HepG2 (cell line): ENCODE data around the gene RPL41. TPM values are rescaled to one million over a fixed set of nuclear protein-coding genes. Genes with fewer than 3 reads are reported as not detected.

ENCODE experiments used
- DMTF1 ChIP-seq: sonication (generic); formaldehyde crosslinking; IDR thresholded peaks from 2 replicates; pipeline ENCODE4 v1.4.0; 2020; ENCODE audit warnings: mild to moderate bottlenecking, missing genetic modification reagents
- MBD4 ChIP-seq: IDR thresholded peaks from 2 replicates; pipeline ENCODE4 v1.6.1; 2012; ENCODE audit warnings: low read length, inconsistent platforms, borderline replicate concordance
- MIER3 ChIP-seq: IDR thresholded peaks from 2 replicates; pipeline ENCODE4 v1.6.1; 2016; ENCODE audit warnings: missing compliant biosample characterization, borderline replicate concordance
- NFE2L2 ChIP-seq: fragments of 150-350 bp; IDR thresholded peaks from 2 replicates; pipeline ENCODE4 v1.6.1; 2014; ENCODE audit warnings: low read length
- RCOR2 ChIP-seq: IDR thresholded peaks from 2 replicates; pipeline ENCODE4 v1.6.1; 2016; ENCODE audit warnings: missing biosample characterization, missing genetic modification reagents
- RFX1 ChIP-seq: fragments of 450-650 bp; IDR thresholded peaks from 2 replicates; pipeline ENCODE4 v1.6.1; 2017
- ZFP36 ChIP-seq: fragments of 150-350 bp; IDR thresholded peaks from 2 replicates; pipeline ENCODE4 v1.6.1; 2018; ENCODE audit warnings: borderline replicate concordance, low read length, low read depth; ENCODE audit not compliant: partially characterized antibody
- ZFP82 ChIP-seq: sonication (generic); formaldehyde crosslinking; IDR thresholded peaks from 2 replicates; pipeline ENCODE4 v1.5.1; 2020; ENCODE audit warnings: mild to moderate bottlenecking, missing genetic modification reagents, borderline replicate concordance
- ZNF224 ChIP-seq: sonication (generic); formaldehyde crosslinking; IDR thresholded peaks from 2 replicates; pipeline ENCODE4 v1.5.0; 2020; ENCODE audit warnings: mild to moderate bottlenecking, missing genetic modification reagents
- ZNF3 ChIP-seq: IDR thresholded peaks from 2 replicates; pipeline ENCODE4 v1.7.0; 2017; ENCODE audit warnings: inconsistent platforms
- ZNF33A ChIP-seq: sonication (generic); formaldehyde crosslinking; IDR thresholded peaks from 2 replicates; pipeline ENCODE4 v1.5.1; 2020; ENCODE audit warnings: missing genetic modification reagents, mild to moderate bottlenecking, moderate library complexity, borderline replicate concordance
- ZNF569 ChIP-seq: sonication (generic); formaldehyde crosslinking; IDR thresholded peaks from 2 replicates; pipeline ENCODE4 v1.5.0; 2020; ENCODE audit warnings: mild to moderate bottlenecking, missing genetic modification reagents, moderate library complexity, borderline replicate concordance
- ZNF646 ChIP-seq: sonication (generic); formaldehyde crosslinking; IDR thresholded peaks from 2 replicates; pipeline ENCODE4 v1.9.0; 2021; ENCODE audit warnings: mild to moderate bottlenecking, missing genetic modification reagents
- polyA plus RNA-seq, 8 experiments: library from polyadenylated mRNA; depleted of rRNA in 3 of 8; stranded (reverse) in 7 of 8; unstranded in 1 of 8; fragments of >200 nt; fragmentation: Illumina TruSeq in 4 of 8; extraction: Trizol in 4 of 8; gene quantifications; 2 replicates each; pipeline versions ENCODE4 v1.2.1 to v1.2.3, GENCODE V29; 2011 to 2016; ENCODE audit warnings: low read depth in 4 of 8, missing spikeins in 1 of 8, mixed read lengths in 1 of 8; ENCODE audit not compliant: insufficient read depth in 1 of 8
- total RNA-seq, 5 experiments: library from RNA; depleted of rRNA; stranded (reverse); fragments of >200 nt; fragmentation: Illumina TruSeq; extraction: Trizol; gene quantifications; 2 replicates each; pipeline ENCODE4 v1.2.3, GENCODE V29; 2016; ENCODE audit warnings: low read depth in 1 of 5

Gene RPL41
- total and polyA plus RNA-seq, 2 of the 13 experiments (the other 11 are each of a cell fraction or from before 2014, with no cell fraction given), result 4,012 to 7,670 TPM

GRCh38 chr12:56118688-56119357 lies 2.4 kb downstream of the RPL41 start (continued):
- TF ChIP-seq ZFP36, result no peak
- TF ChIP-seq ZNF224 (CRISPR knock-in tag), result 0 out of 2 replicates have a peak, but pooled peaks have one; percentile 9
- TF ChIP-seq MIER3 (CRISPR knock-in tag), result 0 out of 2 replicates have a peak, but pooled peaks have one; percentile 3
- no peak for TF ChIP-seq ZNF646
- TF ChIP-seq RCOR2 (CRISPR knock-in tag), result 0 out of 2 replicates have a peak, but pooled peaks have one; percentile 14
- TF ChIP-seq DMTF1 (CRISPR knock-in tag), result no peak
- no peak for TF ChIP-seq NFE2L2
- TF ChIP-seq RFX1, result no peak
- TF ChIP-seq ZFP82 (CRISPR knock-in tag), result peak; percentile 77; the same call in 1 of the 2 replicates
- no peak for TF ChIP-seq MBD4
- TF ChIP-seq ZNF3 (CRISPR knock-in tag), result peak; percentile 14; the same call in 1 of the 2 replicates
- TF ChIP-seq ZNF569 (CRISPR knock-in tag), result no peak
- TF ChIP-seq ZNF33A (CRISPR knock-in tag), result 0 out of 2 replicates have a peak, but pooled peaks have one; percentile 23
